ENCODE measurements around the gene ADAMTS5.

Gene ADAMTS5

DNA sequence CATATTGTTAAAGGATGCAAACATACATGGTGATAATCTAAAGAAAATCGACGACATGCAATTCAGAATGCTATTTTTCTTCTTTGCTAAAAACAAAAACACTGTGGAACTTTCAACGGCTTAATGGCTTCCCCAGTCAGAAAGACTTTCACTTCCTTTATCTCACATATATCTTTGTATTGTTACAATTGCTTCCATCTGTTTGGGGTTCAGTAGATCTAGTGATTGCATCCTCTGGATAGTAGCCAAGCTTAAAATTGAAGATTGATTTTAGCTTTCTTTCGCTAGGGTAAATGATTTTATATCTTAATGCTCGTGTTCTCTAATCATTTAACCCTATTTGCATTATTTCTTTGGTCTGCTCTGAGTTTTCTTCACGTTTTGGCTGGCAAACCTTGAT lies 89.9 kb downstream of the ADAMTS5 start:
- TF ChIP-seq, protein P1, sequence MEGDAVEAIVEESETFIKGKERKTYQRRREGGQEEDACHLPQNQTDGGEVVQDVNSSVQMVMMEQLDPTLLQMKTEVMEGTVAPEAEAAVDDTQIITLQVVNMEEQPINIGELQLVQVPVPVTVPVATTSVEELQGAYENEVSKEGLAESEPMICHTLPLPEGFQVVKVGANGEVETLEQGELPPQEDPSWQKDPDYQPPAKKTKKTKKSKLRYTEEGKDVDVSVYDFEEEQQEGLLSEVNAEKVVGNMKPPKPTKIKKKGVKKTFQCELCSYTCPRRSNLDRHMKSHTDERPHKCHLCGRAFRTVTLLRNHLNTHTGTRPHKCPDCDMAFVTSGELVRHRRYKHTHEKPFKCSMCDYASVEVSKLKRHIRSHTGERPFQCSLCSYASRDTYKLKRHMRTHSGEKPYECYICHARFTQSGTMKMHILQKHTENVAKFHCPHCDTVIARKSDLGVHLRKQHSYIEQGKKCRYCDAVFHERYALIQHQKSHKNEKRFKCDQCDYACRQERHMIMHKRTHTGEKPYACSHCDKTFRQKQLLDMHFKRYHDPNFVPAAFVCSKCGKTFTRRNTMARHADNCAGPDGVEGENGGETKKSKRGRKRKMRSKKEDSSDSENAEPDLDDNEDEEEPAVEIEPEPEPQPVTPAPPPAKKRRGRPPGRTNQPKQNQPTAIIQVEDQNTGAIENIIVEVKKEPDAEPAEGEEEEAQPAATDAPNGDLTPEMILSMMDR (IDR thresholded peaks at IDR 0.05; ENCODE audit: insufficient read depth, low read depth, low read length, missing control alignments), result no peak
- no peak for DNase-seq (ENCODE audit: low read depth)
- H3K4me3 ChIP-seq (ENCODE audit: low read depth, low read length), result no peak overlapping the region

DNA sequence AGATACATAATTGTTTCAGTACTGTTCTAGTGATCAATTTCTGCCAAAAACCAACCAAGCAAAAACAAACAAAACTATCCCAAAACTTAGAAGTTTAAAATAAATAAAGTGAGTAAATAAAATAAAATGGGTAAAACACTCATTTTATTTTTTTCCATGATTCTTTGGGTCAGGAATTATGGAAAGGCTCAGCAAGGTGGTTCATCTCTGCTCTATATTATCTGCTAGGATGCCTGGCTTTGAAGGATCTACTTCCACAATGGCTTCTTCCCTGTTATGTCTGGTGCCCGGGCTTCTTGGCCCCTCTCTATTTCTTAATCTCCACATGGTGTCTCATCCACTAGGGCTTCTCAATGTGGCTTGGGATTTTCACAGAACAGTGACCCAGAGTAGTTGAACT lies 92.5 kb downstream of the ADAMTS5 start:
- no peak overlapping the region for H3K4me3 ChIP-seq (ENCODE audit: low read depth, low read length)
- no peak for DNase-seq (ENCODE audit: low read depth)
- TF ChIP-seq, protein P1 (IDR thresholded peaks at IDR 0.05; ENCODE audit: insufficient read depth, low read depth, low read length, missing control alignments), result no peak

All from GM12865 (cell line).